ENCODE results near the gene FAM184B.
A peak's percentile ranks its signal among the peaks of the same experiment; 100 is the strongest.

The FAM184B gene

GRCh38 chr4:17781300-17782287 is at the start of gene FAM184B:
Gene FAM184B, minus strand, starts transcription at chr4:17781621. Its CDS starts 322 bp downstream, at chr4:17781299.
- no peak for DNase-seq (ENCODE audit: low spot score)

- no peak for DNase-seq (ENCODE audit: low spot score)
Observed at GRCh38 chr4:17823871-17824669, 42.6 kb upstream of the FAM184B start.

GRCh38 chr4:17817027-17817426 is 35.6 kb upstream of the FAM184B start:
- DNase-seq (ENCODE audit: low spot score), result peak; percentile 62

GRCh38 chr4:17816142-17816541 is 34.7 kb upstream of the FAM184B start:
- no peak for DNase-seq (ENCODE audit: low spot score)

GRCh38 chr4:17814140-17814539 is 32.7 kb upstream of the FAM184B start:
- DNase-seq (ENCODE audit: low spot score), result peak; percentile 24

GRCh38 chr4:17812801-17813200 is 31.4 kb upstream of the FAM184B start:
- DNase-seq (ENCODE audit: low spot score), result no peak

- no peak for DNase-seq (ENCODE audit: low spot score)
Observed at GRCh38 chr4:17812125-17812524, 30.7 kb upstream of the FAM184B start.

GRCh38 chr4:17811078-17811603 is 29.7 kb upstream of the FAM184B start:
- no peak for DNase-seq (ENCODE audit: low spot score)

GRCh38 chr4:17810260-17811077 is 29.0 kb upstream of the FAM184B start, which contains the start of the genes DCAF16 and NCAPG:
Gene DCAF16, minus strand, starts transcription at chr4:17810757. Its CDS starts 6,616 bp downstream, at chr4:17804141.
Gene NCAPG, plus strand, starts transcription at chr4:17810979. Its CDS starts 99 bp downstream, at chr4:17811078.
- peak; percentile 99 for DNase-seq (ENCODE audit: low spot score)

- DNase-seq (ENCODE audit: low spot score), result no peak
Observed at GRCh38 chr4:17809667-17810066, 28.2 kb upstream of the FAM184B start.

GRCh38 chr4:17807446-17807845 is 26.0 kb upstream of the FAM184B start:
- DNase-seq (ENCODE audit: low spot score), result no peak

GRCh38 chr4:17805580-17806155 is 24.2 kb upstream of the FAM184B start:
- DNase-seq (ENCODE audit: low spot score), result no peak

- no peak for DNase-seq (ENCODE audit: low spot score)
Observed at GRCh38 chr4:17797808-17798207, 16.4 kb upstream of the FAM184B start.

GRCh38 chr4:17794730-17795129 is 13.3 kb upstream of the FAM184B start:
- DNase-seq (ENCODE audit: low spot score), result peak; percentile 42

- peak; percentile 72 for DNase-seq (ENCODE audit: low spot score)
Observed at GRCh38 chr4:17788956-17789355, 7.5 kb upstream of the FAM184B start.

- peak; percentile 76 for DNase-seq (ENCODE audit: low spot score)
Observed at GRCh38 chr4:17787315-17787714, 5.9 kb upstream of the FAM184B start.

- peak; percentile 28 for DNase-seq (ENCODE audit: low spot score)
Observed at GRCh38 chr4:17786567-17786966, 5.1 kb upstream of the FAM184B start.

GRCh38 chr4:17785858-17786257 is 4.4 kb upstream of the FAM184B start:
- DNase-seq (ENCODE audit: low spot score), result no peak

GRCh38 chr4:17780501-17781299 is 721 bp downstream of the FAM184B start:
- peak; percentile 50 for DNase-seq (ENCODE audit: low spot score)

GRCh38 chr4:17778431-17778830 is 3.0 kb downstream of the FAM184B start:
- no peak for DNase-seq (ENCODE audit: low spot score)
